Measurements from ENCODE around the gene SNX19.

SNX19 gene

GRCh38 chr11:130839981-130840666, 76.2 kb downstream of the SNX19 start:
- DNase-seq (ENCODE audit: low spot score) = no peak

- no peak for DNase-seq (ENCODE audit: low spot score)
Observed at GRCh38 chr11:130837194-130837593, 79.1 kb downstream of the SNX19 start.

DNA sequence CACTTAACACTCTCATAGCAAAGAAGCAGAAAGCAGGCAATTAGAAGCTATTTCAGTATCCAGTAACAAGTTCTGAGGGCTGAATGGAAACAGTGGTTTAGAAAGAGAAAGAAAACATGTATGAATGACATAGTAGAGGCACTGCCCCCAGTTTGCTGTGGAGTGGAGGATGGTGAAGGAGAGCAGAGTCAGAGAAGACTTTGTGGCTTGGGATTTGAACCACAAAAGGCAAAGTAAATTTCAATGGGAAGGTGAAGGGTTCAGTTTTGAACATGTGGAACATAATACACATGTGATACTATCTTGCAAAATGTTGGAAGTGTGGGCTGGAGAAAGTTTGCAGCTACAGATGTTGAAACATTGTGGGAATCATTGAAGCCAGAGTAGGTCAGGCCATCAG, 81.4 kb downstream of the SNX19 start:
- DNase-seq (ENCODE audit: low spot score) = no peak

- DNase-seq (ENCODE audit: low spot score) = no peak
Observed at GRCh38 chr11:130832566-130833425, 83.5 kb downstream of the SNX19 start.

DNA sequence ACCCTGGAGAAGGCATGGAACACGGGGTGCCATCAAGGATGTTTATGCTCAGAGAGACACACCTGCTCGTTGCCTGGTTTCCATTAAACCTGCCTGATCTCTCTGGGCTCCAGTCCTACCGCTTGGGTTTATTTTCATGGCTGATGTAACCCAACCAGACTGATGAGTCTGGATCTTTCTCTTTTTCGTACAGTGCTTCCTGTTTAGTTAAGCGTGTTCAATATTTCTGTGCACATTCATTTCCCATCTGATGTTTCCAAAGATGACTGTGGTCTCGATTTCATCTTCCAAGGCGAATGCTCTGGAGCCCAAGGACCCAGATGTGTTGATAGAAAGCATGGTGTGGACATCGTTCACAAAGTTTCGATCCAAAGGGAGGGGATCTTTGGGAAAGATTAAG, 84.3 kb downstream of the SNX19 start:
- DNase-seq (ENCODE audit: low spot score) = no peak

DNA sequence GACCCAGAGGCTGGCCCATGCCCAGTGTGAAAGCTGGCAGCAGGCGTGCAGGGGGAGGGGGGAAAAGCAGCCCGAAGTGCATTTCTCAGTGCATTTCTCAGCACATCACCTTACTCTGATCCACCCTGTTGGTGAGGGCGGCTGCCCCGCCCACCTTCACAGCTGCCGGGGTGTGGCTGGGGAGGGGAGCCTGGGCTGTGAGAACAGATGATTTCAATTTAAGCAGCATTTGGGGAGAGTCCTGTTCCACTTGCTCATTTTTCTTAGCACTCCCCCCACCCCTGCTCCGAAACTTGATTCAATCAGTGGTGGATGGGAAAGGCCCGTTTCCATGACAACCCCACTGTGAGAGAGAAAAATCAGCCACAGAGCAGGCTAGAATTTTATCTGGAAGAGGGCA, 84.8 kb downstream of the SNX19 start:
- no peak for DNase-seq (ENCODE audit: low spot score)

DNA sequence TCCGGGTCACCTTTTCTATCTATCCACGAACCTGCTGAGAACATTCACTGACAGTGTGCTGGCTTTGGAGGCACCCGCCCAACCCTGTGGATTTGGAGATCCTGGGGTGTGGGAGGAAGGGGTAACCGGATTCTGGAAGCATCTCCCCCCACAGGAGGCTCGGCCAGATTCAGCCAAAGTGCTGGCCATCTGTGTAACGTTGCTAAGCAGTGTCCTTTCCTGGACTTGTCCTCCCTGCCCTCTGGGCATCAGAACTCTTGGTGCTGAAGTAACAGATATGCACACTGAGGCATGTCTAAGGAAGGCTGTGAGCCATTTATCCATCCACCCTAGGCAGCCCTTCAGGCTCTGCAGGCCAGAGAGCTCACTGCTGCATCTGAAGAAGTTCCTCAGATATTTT, 85.7 kb downstream of the SNX19 start:
- no peak for DNase-seq (ENCODE audit: low spot score)

DNA sequence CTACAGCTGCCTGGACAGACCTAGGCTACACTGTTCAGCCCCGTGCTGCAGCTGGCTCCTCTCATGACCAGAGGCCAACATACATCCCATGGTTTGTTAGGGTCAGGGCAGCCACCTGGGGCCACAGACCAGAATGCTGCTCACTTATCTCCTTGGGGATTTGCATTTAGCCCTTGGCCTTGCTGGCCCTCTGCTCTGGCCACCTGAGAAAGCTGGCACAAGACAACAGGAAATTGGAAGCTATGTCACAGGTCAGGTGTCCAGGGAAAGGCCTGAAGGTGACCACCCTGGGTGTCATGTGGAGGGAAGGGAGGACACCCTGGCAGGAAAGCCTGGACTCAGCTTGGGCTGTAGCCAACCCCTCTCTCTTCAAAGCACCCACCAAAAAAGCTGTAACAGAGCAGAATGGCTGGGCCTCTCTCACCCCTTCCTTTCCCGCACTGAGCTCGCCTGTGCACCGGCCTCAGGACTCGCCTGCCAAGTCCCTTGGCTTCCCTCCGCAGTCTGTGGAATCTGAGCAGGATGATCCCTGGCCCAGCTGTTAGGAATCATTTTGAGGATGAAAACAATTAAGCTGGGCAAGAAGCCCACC, 86.3 kb downstream of the SNX19 start:
- DNase-seq (ENCODE audit: low spot score) = no peak

- DNase-seq (ENCODE audit: low spot score) = no peak
Observed at GRCh38 chr11:130828741-130829140, 87.5 kb downstream of the SNX19 start.

- peak; percentile 31 for DNase-seq (ENCODE audit: low spot score)
Observed at GRCh38 chr11:130827451-130828377, 88.6 kb downstream of the SNX19 start.

DNA sequence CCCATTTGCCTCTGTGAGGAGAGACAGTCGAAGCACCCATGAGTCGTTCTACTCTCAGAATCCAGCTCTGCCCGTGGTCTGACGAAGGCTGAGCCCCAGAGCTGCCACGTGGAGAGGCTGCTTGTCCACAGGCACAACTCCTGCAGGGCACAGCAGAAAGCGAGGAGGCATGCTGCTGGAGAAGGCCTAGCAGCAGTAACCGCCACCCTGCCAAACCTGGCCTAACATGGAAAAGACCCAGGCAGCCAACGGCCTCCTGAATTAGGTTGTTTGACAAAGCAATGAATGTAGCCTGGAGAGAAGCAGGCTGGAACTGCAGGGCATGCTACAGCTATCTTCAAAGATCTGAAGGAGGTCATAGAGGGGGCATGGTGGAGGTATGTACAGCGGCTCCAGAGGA, 89.7 kb downstream of the SNX19 start:
- DNase-seq (ENCODE audit: low spot score) = no peak

DNA sequence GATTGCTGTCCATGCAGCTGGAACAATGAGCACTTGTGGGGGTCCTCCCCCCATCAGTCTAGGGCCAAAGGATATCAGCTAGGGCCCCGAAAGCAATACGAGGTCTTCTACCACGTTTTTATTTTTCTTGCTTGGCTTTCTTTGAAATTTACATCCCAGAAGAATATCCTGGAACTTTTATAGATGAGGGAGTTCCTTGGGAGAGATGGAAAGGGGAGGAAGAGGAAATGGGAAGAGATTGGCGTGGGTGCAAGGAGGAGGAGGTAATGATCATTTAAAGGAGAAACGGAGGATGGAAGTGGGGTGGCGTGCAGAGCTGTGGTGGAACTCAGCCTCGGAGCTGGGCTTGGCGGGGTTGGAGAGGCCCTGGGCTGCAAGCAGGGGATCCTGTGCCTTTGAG, 90.3 kb downstream of the SNX19 start:
- DNase-seq (ENCODE audit: low spot score) = no peak

DNA sequence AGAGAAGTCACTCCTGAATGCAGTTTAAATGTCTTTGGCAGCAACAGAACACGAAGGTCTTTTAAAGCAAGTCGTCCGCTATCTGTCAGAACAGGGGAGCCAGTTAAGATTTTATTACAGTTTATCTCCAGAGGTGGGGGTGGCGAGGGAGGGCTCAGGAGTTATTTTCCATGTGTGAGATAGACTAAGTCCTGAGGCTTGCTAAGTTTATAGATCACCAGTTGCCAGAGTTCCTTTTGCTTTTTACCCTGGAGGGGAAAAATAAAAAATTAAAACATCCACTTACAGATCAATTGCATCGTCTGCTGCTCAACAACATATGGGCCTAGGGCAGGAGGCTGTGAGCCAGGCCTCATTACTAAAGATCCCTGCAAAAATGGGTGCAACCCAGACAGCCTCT, 90.7 kb downstream of the SNX19 start:
- no peak for DNase-seq (ENCODE audit: low spot score)
